Fibroblast of lung (primary cell): ENCODE data around the gene TMEM171.

Experiments
- EZH2 ChIP-seq: IDR thresholded peaks from 2 replicates; pipeline ENCODE4 v1.5.1; 2012; ENCODE audit warnings: low read length, control low read depth, mild to moderate bottlenecking; ENCODE audit errors: missing control alignments
- TF ChIP-seq, protein P1 (sequence below), 2 donors: IDR thresholded peaks in 1 of 2; conservative IDR thresholded peaks in 1 of 2; 1 replicate in 1 of 2; 2 replicates in 1 of 2; pipeline ENCODE4 v1.5.1; 2011 to 2012; ENCODE audit warnings: low read length in 2 of 2, control low read depth in 1 of 2, inconsistent platforms in 1 of 2, low read depth in 1 of 2, mild to moderate bottlenecking in 1 of 2

GRCh38 chr5:73093943-73094342 lies 26.4 kb upstream of the TMEM171 start:
- TF ChIP-seq, protein P1, sequence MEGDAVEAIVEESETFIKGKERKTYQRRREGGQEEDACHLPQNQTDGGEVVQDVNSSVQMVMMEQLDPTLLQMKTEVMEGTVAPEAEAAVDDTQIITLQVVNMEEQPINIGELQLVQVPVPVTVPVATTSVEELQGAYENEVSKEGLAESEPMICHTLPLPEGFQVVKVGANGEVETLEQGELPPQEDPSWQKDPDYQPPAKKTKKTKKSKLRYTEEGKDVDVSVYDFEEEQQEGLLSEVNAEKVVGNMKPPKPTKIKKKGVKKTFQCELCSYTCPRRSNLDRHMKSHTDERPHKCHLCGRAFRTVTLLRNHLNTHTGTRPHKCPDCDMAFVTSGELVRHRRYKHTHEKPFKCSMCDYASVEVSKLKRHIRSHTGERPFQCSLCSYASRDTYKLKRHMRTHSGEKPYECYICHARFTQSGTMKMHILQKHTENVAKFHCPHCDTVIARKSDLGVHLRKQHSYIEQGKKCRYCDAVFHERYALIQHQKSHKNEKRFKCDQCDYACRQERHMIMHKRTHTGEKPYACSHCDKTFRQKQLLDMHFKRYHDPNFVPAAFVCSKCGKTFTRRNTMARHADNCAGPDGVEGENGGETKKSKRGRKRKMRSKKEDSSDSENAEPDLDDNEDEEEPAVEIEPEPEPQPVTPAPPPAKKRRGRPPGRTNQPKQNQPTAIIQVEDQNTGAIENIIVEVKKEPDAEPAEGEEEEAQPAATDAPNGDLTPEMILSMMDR (conservative IDR thresholded peaks at IDR 0.05 in 1 of 2, IDR thresholded peaks at IDR 0.05 in 1 of 2; ENCODE audit: low read depth in 1 of 2, low read length in 2 of 2) = no peak
- TF ChIP-seq EZH2 = no peak
